Measurements from ENCODE around the gene LSM4.

Gene LSM4

DNA sequence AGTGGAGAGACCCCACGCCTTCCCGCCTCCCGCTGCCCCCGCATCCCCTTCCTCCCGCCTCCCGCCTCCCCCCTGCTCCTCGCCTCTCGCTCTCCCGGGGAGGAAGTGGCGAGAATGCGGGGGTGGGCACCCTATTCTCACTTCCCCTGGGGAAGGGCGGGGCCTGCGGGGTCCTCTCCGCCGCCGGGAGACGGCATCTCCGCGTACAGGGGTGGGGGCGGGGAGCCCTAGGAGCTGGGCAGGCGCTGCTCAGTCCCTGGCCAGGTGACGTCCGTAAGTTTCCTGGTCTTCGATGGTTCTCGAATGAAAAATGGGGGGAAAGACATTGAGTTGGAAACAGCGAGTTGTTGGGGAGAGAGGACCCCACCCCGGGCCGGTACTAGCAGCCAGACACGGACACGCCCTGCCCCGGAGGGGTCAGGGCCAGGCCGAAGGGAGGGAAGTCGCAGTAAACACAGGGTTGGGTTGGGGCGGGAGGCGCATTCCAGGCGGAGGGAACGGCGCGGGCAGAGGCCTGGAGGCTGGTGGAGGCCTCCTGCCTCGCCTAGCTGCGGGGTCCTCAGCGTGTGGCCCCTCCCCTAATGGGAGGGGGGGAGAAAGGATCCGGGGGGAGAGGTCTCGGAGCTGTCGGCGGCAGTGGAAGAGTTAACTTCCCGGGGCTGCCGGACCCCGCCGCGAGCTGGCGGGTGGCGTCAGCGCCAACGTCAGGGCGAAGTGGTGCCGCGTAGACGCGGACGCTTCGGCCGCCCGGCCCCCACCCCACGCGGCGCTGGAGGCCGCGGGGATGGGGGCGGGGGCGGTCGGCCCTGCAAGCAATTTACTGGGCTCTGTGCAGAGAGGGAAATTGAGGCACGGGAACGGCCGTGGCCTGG, 31.1 kb downstream of the LSM4 start:
- DNase-seq = no peak

DNA sequence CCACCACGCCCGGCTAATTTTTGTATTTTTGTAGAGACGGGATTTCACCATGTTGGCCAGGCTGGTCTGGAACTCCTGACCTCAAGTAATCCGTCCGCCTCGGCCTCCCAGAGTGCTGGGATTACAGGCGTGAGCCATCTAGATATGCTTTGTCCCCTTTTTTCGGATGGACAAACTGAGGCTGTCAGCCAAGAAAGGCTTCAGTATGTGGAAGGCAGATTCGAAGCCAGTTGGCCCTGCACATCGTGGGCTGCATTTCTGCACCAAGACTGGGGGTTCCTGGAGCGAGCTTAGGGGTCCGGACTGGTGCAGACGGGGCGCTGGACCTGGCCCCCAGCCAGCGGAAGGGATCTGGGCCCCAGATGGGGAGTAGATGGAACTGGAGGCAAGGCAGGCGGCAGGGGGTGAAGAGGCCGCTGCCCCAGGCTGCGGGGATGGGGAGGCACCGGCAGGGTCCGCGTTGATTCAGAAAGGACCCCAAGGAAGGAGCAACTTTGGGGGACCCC, 31.8 kb downstream of the LSM4 start:
- DNase-seq = no peak

GRCh38 chr19:18290302-18291018, 32.4 kb downstream of the LSM4 start:
- DNase-seq = no peak

DNA sequence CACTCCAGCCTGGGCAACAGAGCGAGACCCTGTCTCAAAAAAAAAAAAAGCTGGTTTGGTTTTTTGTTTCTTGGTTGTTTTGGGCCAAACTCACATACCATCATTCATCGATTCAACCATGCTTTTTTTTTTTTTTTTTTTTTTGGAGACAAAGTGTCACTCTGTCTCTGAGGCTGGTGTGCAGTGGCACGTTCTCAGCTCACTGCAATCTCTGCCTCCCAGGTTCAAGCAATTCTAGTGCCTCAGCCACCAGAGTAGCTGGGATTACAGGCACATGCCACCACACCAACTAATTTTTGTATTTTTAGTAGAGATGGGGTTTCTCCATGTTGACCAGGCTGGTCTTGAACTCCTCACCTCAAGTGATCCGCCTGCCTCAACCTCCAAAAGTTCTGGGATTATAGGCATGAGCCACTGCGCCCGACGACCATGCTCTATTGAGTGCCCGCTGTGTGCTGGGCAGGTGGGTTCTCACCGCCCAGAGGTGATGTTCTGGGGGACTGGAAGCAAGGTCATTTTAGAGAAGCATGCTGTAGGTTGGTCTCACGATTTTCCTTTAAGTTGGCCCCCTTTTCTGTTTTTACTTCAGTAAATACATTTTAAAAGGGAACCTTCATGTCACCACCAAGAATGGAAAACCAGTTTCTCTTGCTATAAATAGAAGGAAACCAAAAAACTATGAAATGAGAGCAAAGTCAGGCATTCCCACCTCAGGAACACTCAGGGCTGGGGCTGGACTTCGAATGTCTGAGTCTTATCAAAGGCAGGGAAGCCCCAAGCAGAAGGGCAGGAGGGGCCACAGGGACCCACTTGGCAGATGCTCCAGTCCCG, 33.2 kb downstream of the LSM4 start:
- no peak for DNase-seq

DNA sequence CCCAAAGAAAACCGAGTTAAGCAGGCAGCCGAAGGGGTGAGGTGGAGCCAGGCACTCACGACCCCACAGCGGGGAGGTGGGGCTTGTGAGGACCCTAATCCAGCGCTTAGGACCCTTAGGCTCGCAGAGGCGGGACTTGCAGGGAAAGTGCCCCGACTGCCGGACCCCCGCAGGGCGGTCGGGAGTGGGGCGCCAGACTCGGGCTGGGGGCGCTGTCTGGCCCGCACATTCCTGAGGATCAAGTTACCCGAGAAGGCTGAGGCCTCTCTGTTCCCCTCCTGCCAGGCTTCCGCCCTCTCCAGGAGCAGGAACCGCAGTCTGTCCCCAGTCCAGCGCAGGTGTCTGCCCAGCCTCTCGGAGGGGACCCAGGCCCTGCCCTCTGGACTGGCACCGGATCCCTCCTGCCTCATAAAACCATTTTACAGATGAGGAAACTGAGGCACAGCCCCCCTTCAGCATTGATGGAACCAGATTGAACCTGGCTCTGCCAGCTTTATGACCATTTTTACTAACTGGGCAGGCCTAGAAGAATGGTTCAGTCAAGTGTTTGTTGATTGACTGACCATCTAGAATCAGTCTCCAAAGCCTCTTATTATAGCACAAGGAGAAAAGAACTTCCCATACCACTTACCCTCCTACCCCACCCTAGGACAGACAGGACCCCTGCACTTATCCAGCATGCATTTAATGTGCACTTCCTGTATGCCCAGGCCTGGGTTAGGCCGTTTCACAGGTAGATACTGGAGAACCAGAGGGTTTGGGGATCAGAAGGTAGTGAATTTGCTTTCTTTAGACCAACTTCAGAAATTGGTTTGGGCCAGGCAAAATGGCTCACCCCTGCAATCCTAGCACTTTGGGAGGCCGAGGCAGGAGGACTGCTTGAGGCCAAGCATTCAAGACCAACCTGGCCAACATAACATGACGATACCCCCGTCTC, 34.8 kb downstream of the LSM4 start:
- no peak for DNase-seq

DNA sequence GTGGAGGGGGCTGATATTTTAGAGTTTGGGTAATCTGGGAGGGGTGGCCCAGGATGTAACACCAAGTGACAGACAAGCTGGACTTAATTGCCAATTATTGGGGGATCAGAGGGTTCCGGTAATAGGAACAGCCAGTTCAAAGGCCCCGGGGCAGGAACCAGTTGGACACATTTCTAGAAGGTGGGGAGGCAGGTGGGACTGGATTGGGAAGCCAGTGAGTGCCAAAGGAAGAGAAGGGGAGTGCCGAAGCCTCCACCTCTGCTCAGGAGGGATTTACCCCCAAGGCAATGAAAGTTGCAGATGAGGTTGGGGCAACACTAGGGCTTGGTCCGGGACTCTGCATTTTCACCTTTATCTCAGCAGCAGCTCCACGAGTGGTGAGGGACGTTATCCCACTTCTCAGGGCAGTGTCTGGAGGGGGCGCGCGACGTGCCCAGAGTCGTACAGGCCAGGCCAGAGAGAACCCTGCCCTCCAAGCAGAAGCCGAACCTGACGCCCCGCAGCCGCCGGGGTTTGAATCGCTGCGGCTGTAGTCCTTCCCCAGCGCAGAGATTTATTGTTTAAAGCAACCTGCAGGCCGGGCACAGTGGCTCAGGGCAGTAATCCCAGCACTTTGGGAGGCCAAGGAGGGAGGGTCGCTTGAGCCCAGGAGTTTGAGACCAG, 35.8 kb downstream of the LSM4 start:
- DNase-seq = no peak

DNA sequence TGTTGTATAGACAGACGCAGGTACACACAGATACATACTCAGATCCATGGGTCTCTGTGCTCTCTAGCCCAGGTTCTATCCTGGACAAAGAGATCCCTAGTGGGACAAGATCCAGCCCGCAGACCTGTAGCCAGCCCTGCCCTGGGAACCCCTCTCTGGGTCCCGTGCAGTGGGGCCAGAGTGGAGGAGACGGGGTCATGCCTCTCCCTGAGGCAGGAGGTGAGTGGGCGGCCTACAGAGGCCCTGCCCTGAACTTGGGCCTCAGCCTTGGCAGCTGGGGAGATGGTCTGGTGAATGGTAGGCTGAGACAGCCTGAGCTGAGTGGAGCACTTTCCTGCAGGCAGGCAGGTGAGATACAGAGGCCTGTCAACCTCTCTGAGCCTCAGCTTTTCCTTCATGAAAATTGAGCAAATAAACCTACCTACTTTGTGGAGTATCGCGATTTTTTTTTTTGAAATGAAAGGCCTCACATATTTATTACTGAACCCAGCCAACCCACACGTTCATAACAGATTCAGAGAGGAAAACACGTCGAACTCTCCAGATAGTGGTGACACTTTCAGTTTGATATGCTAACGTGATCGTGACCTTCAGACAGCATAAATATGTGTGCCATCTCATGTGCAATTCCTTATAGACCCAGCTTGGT, 38.0 kb downstream of the LSM4 start:
- DNase-seq = no peak

GRCh38 chr19:18283338-18283737, 39.5 kb downstream of the LSM4 start:
- no peak for DNase-seq

DNA sequence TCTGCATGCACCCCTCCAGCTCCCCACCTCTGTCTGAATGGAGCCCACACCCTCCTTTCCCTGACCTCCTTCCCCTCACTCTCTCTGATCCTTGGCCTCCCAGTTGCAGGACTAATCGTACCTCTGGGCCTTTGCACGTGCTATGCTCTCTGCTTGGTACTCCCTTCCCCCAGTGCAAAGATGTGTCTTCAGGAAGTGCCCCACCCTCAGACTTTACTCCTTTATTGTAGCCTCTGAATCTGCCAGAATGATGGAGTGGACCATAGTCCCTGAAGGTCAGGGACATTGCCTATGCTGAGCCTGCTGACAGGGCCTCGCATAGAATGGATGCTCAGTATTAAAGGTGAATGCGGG, 40.1 kb downstream of the LSM4 start:
- no peak for DNase-seq

- no peak for DNase-seq
These were observed 40.7 kb downstream of the LSM4 start for GRCh38 chr19:18282021-18282787.

DNA sequence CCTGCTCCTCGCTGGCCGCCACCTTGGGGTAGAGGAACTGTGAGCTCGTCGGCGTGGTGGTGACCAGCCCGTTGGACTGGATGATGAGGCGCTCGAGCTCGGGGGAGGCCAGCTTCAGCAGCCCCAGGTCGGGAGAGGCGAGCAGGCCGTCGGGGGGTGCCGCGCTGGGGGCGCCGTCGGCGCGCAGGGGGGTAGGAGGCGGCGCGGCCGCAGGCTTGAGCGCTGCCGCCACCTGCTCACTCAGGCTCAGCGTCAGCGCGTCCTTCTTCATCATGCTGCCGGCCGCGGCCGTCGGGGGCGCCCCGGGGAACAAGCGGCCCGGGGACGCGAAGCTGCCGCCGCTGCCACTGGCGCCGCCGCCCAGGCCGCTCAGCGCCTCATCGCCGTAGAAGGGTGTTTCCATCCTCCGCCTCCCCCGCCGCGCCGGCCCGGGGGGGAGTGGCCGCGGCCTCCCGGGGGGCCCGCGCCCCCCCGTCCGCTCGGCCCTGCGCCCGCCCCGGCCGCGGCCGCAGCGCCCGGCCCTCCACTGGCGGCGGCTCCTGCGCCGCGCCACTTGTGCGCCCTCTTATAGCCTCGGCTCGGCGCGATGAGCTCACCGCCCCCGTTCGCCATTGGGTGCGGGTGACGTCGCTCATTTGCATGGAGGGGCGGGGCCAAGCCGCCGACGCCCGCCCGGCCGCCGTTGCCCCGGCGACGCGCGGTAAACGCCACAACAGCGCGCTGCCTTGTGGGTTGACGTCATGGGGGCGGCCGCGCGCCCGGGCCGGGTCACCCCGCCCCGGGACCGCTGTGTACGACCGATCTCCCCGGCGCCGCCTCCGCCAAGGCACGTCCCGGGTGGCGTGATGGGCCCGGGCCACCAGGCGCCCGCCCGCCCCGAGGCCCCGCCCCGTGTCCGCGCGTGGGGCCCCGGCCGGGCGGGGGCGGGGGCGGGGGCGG, 41.5 kb downstream of the LSM4 start, which contains the start of gene JUND:
Gene JUND, minus strand, starts transcription at position 541 of the 939 bp plus-strand sequence. Its CDS starts 138 bp downstream, at position 403.
- DNase-seq = peak; percentile 96

GRCh38 chr19:18280247-18281081, 42.4 kb downstream of the LSM4 start:
- peak; percentile 80 for DNase-seq

DNA sequence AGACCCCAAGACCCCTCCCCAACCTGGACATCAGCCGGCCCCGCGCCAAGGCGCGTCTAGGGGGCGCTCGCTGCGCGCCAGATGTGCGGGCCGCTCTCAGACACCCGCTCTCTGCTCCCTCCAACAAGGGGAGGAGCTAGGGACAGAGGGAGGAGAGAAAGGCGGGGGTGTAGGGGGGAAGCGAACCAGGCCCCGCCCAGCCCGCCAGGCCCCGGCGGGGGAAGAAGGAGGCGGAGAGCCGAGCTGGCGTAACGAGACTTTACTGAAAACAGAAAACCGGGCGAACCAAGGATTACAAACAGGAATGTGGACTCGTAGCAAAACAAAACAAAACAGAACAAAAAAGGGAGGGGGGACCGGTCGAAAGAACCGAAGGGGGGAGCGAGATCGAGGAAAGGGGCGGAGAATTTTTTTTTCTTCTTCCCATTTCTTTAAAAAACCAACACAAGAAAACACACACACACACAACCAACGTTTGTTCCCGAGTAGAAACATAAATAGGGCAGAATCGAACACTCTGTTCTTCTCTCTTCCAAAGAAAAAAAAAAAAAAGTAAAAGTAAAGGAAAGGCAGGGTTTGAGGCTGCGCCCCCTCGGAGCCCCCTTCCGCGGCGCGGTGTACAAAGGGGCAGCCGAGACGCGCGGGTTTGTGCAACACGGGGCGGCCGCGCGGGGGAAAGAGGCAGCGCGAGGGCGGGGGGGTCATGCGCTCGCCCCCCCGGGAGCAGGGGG, 43.2 kb downstream of the LSM4 start:
- peak; percentile 92 for DNase-seq

- DNase-seq = no peak
These were observed 43.7 kb downstream of the LSM4 start for GRCh38 chr19:18279266-18279515.

DNA sequence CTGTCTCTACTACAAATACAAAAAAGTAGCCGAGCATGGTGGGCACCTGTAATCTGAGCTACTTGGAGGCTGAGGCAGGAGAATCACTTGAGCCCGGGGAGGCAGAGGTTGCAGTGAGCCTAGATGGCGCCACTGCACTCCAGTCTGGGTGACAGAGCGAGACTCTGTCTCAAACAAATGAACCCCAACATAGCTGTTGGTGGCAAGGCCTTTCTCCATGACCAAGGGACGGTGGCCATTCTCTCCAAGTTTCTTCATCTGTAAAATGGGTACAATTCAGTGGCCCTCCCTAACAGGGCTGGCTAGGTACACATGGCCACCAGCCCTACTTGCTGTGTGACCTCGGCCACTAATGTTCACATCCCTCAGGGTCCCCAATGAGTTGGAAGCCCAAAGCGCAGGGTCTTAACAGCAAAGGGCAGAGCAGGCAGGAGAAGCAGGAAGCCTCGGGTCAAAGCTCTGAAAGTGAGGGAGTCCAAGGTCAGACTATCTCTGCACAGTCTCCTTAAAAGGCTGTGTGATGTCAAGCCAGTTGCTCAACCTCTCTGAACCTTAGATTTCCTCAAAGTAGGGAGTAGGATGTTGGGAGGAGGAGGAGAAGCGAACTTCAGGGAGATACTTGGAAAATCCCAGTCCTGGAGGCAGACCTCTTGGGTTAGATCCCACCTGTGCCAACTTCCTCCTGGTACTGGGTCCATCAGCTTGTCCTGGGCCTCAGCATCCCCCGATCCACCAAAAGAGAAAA, 44.2 kb downstream of the LSM4 start:
- no peak for DNase-seq

DNA sequence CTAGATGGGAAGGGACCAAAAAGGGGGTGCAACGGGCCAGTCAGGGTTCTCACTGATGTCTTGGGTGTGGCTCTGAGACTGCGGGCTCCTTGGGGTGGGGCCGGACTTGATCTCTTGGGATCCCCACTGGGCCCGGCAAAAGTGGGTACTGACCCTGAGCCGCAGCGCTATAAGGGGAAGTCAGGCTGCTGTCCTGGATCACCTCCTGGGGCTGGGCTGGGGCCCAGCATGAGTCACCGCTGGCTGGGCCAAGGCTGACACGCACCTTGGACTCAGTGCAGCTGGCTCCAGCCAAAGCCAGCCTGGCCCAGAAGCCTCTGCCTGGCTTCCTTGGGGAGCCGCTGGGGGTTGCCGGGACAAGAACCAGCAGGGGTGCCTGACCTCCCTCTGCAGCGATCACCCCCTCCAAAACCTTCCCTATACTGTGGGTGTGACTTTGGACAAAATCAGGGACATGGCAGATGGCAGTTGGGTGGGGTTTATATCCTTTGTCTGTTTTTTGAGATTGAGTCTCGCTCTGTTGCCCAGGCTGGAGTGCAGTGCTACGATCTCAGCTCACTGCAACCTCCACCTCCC, 48.0 kb downstream of the LSM4 start:
- peak; percentile 86 for DNase-seq
